HL-60 (cell line): ENCODE data around the gene MLLT6.

ENCODE experiments used
- CTCF ChIP-seq: IDR thresholded peaks from one replicate; pipeline ENCODE4 v1.5.1; 2011; ENCODE audit warnings: low read length, control low read depth, inconsistent platforms; ENCODE audit not compliant: insufficient read depth
- GABPA ChIP-seq: IDR thresholded peaks from 2 replicates; pipeline ENCODE4 v1.6.1; 2012; ENCODE audit warnings: low read depth
- POLR2AphosphoS5 ChIP-seq: IDR thresholded peaks from 2 replicates; pipeline ENCODE4 v1.6.1; 2012; ENCODE audit warnings: low read depth
- REST ChIP-seq: IDR thresholded peaks from 2 replicates; pipeline ENCODE4 v1.6.1; 2012; ENCODE audit warnings: low read depth; ENCODE audit not compliant: insufficient replicate concordance
- SPI1 ChIP-seq: IDR thresholded peaks from 2 replicates; pipeline ENCODE4 v1.6.1; 2012; ENCODE audit warnings: low read depth, mild to moderate bottlenecking, borderline replicate concordance

GRCh38 chr17:38738007-38738662 lies 33.1 kb downstream of the MLLT6 start:
- TF ChIP-seq CTCF (no peak), POLR2AphosphoS5 (no peak), SPI1 (no peak), GABPA (no peak), REST (no peak)
